ENCODE results near the gene FSTL5.

DNA sequence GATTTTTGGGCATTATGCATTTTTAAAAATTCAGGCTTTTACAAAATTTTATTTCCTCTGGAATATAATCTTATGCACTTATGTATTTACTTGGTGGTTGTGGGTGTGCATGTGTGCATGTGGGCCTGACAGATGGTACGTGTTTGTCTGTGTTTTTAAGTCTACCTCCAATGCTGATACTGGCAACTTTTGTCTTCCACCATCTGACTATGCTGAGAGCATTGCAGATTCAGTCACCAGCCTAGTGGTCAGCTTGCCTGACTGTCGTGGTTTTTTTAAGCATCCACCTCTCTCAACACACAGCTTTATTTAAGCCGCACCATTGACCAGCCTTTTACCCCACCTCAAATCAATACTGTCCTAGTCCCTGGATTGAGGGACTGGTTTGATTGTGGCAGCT lies 37.1 kb downstream of the FSTL5 start:
- TF ChIP-seq CTCF (IDR thresholded peaks at IDR 0.05; ENCODE audit: control extremely low read depth in 1 of 3, insufficient read depth in 1 of 3, low read depth in 1 of 3, low read length in 3 of 3) (no peak), KDM1A (IDR thresholded peaks at IDR 0.05; ENCODE audit: borderline replicate concordance, low read length) (no peak), KDM4A (IDR thresholded peaks at IDR 0.05; ENCODE audit: low read depth, low read length, severe bottlenecking) (no peak), YY1 (IDR thresholded peaks at IDR 0.05; ENCODE audit: low read depth, low read length) (no peak), POLR2A (IDR thresholded peaks at IDR 0.05; ENCODE audit: control extremely low read depth in 1 of 2, low read depth in 2 of 2, low read length in 2 of 2) (no peak), JUND (IDR thresholded peaks at IDR 0.05; ENCODE audit: low read length) (no peak), POLR2AphosphoS5 (IDR thresholded peaks at IDR 0.05; ENCODE audit: low read depth, low read length) (no peak)

All from H1 (cell line).